Stimulated activated CD8-positive, alpha-beta memory T cell treated with anti-CD3 and anti-CD28 coated beads, Interleukin-7, amount 100 ng/mL, for 1 hour (primary cell): ENCODE results near the gene PHLDB1.
"Not testable (repeated sequence)": the region's sequence is repeated elsewhere in the genome, so short reads cannot be mapped to it uniquely, and the experiment has no call there.

ENCODE experiments used
- DNase-seq, 2 donors: peaks; one replicate each; pipeline ENCODE4 v3.0.0-alpha.2; 2020; ENCODE audit warnings: low read depth in 2 of 2

PHLDB1 gene

DNA sequence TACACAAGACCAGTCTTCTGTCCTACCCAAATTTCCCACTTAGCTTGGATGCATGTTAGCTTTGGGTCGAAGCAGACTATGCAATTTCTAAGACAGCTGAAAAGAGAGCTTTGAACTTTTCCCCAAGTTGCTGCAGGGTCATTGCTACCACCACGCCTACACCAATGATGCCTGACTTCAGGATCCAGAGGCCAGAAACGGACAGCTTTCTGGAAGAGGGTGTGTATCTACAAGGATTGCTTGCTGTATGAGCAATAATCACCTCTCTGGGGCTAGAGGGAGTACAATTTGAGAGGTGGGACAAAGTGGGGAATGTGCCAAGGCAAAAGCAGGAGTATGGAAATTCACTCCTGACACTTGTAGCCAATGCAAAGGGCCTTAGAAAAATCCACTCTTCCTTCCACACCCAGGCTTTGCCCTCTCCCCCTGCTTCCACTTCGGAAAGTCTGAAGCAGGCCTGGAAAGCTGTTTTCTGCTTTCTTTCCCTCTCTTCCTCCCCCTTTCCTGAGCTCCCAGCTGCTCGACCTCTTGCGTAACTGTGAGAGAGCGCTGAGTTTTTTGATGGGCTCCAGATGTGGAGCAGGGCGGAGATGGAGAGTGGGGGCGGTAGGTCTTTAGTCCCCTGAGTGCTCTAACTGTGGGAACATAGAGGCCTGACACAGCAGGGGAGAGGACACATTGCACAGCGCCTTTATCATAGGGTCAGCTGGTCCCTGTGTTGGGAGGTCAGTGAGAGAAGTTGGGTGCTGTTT, 2.1 kb upstream of the PHLDB1 start:
- no peak for DNase-seq

DNA sequence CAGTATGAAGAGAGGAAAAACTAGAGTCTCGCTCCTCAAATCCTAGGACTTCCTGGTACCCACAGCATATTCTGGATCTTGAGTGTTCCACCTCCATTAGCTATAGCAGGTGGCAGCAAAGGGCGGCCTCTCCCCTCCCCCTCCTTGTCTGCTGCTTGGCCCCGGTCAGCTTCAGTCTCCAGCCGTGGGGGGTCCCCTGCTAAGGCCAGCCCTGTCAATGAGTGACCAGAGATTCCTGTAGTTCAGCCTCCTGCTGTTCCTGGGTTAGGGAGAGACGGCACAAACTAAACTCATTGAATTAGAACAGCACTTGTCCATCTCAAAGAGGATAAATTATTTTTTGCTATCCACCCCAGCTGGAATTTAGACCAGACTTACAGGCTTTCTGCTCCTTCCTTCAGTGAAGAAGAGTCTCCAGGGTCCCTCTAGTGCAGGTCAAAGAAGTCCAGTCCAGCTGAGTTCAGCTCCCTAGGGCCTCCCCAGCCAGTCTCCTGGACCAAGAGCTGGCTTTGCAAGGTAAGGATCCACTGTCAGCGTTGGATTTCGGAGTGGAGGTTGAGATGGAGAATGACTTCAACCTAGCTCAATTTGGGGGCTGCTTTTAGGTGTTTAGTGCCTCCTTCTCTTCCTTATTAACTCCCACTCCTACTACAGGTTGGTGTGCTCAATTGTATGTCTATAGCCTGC, 1.1 kb upstream of the PHLDB1 start:
- DNase-seq, result no peak

DNA sequence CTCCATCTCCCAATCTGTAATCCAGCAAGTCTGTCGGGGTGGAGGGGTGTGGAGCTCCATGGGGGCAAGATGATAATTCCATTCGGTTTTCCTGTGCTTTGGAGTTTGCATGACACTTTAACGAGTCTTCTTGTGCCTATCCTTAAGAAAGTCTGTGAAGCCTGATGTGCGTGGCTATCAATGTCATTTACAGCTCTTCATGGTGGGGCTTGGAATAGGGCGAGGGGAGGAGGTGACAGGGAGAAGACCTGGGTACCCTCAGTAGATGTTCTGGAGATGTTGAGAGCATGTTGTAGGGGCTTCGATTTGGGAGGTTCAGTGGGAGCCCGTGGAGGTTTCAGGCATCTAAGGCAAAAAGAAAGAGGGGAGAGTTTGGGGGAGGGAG, 579 bp upstream of the PHLDB1 start:
- no peak for DNase-seq

DNA sequence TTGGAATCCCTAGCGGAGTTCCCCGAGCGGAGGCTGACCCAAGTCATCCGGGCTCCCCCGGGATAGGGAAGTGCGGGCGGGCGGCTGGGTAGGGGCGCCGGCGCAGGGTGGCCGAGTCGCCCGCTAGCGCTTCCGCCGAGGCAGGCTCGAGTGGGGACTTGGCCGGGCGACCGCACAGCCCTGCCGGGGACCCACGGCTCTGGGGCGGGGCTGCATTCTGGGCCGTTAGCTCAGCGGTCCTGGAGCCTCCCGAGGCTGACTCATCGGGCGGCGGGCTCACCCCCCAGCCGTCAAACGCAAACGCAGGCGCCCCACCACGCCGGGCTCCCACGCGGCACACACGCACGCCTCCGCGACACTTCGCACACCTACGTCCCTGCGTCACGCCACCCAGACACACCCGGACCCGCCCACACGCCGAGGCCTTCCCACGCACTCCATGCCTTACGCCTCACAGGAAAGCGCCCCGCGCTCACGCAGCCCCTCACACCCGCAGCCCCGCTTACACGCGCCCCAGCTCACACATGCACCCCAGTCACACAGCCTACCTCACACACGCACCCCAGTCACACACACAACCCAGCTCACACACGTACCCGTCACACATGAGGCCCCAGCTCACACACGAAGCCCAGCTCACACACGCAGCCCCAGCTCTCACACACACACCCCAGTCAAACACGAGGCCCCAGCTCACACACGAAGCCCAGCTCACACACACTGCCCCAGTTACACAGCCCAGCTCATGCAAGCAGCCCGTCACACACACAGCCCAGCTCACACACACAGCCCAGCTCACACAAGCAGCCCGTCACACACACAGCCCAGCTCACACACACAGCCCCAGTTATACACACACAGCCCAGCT, 1.2 kb downstream of the PHLDB1 start:
- DNase-seq, result peak; percentile 66 to 74

DNA sequence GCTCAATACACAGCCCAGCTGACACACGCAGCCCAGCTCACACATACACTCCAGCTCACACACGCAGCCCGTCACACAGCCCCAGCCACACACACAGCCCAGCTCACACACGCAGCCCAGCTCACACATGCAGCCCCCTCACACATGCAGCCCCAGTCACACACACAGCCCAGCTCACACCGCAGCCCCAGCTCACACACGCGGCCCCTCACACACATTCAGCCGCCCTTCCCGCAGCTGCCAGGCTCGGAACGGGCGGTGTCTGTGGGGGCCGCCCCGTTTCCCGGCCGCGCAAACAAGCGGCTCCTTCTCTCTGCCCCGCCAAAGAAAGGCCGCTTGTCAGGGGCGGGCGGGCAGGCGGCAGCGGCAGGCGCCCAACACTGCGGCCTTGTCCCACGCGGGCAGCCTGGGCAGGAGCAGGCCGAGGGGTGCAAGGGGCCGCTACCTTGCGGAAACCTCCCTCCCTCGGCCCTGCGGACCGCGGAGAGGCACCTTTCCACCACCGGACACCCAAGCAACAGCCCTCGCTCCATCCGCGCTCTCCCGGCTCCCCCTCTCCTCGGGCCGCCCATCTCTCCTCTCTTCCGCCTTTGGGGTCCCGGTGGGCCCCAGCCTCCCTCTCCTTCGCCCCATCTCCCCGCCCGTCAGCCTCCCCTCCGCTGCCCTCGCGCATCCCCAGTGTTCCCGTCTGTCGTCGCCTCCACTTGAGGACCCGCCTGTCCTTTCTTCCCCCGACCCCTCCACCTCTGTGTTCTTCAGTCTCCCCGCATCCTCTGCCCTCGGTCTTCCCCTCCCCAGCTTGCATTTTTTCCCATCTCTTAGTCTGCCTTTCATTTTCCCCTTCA, 2.2 kb downstream of the PHLDB1 start:
- no peak for DNase-seq

DNA sequence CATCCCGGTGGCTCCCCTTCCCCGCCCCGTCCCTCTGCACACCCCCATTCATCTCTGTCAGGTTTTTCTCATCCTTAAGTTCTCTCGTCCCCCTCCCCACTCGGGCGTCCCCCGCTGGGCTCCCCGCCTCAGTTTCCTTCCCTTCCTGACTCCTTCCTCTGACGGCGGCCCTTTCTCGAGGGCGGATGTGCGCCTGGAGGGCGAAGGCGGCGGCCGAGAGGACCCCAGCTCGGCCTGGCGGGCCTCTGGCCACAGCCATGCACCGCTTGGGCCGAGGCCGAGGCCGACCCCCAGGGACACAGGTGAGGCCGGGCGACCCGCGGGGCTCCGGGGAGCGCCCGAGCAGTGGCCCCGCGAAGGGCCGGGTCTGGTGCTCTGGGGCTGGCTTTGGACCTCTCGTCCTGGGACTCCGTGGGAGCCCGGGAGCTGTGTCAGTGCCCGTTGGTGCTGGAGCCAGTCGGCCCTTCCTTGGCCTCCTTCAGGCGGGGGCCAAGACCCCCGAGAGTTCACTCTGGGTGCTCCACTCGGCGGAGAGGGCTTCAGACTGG, 2.9 kb downstream of the PHLDB1 start:
- DNase-seq, result no peak

DNA sequence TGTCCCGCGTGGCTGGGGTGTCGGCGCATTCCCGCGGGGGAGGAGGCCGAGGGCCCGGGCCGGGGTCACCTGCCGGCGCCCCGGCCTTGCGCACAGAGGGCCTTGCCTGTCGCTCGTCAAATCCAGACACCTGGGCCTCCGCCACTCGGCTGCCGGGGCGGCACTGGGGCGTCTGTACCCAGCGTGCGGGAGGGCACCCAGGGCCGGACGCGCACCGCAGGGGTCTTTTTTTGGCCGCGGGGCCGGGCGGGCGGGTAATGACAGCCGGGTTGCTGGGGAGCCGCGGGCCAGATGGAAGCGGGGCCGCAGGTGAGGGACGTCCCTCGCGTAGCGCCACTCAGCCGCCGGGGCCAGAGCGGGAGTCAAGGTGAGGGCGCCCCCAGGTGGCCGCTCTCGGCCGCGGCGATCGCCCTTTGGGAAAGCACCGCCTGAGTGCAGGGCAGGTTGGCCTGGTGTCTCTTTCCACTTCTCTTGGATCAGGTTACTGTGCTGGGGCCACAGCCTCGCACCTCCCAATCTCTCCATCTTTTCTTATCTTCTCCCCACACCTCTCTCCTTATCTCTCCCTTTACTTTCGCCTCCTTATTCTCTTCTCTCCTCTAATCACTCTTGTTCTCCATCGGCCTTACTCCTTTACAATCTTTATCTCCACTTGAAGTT, 3.5 kb downstream of the PHLDB1 start:
- DNase-seq, result peak; percentile 64 to 75

DNA sequence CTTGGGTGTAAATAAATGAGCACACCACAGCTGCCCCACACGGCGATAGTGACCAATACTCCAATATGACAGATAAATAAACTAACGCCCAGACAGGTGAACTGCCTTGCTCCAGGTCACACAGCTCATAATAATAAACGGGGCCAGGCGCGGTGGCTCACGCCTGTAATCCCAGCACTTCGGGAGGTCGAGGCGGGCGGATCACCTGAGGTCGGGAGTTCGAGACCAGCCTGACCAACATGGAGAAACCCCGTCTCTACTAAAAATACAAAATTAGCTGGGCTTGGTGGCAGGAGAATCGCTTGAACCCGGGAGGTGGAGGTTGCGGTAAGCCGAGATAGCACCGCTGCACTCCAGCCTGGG, 4.0 kb downstream of the PHLDB1 start:
- not testable (repeated sequence) for DNase-seq

DNA sequence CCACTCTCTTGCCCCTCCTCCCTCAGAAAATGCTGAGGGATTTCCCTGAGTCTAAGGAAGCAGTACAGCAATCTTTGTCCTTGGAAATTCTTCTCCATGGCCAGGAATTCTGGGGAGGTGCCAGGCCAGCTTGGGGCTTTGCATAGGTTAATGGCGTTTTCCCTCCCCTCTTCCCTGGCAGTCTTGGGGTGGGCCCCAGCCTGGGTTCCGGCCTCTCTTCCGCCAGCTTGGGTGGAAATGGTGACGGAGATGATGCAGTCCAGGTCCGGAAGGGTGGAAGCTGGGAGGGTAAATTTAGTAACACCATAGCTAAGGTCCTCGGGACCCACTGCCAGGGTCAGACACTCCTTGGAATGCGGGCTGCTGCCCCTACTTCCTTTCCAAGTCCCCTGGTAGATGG, 5.0 kb downstream of the PHLDB1 start:
- DNase-seq, result no peak

DNA sequence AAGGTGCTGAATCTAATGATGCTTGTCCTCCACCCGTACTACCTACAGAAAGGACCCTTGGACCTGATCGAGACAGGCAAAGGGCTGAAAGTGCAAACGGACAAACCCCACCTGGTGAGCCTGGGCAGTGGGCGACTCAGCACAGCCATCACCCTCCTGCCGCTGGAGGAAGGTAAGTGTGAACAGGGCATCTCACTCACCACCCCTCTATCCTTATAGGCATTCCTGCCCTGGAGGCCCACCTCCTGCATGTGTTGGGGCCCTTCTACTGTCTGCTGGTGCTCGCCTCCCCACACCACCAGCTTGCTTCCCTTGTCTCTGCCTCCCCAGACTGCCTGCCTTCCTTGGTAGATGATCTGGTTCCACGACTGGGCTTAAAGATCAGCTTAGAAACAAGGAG, 7.1 kb downstream of the PHLDB1 start:
- no peak for DNase-seq

DNA sequence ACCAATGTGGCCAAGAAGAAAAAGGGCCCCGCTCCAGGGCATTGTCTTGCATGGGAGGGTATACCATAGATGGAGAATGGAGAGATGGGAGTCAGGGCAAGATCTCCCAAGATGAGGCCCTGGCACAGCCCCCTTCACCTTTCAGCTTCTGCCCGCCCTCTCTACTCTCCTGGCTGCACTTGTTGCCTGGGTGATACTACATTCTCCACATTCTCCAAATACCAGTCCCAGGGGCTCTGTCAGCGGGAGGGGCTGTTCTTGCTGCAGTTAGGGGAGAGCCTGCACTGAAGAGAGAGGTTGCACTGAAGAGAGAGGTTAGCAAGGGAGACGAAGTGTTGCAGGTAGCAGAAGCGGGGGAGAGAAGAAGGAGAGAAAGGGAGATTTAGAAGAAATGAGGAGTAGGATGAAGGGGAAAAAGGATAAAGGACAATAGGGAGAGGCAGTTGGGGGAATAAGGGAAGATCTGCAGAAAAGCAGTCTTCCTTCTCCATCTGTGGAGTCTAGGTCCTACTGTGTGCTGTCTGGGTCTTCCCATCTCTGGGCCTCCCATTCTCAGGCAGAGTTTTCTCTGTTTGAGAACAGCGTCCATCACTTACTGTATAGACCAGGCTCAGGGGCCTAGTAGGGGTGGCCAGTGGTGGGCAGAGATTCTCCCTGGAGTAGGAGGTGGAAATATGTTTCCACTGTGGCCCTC, 8.0 kb downstream of the PHLDB1 start:
- DNase-seq, result no peak

DNA sequence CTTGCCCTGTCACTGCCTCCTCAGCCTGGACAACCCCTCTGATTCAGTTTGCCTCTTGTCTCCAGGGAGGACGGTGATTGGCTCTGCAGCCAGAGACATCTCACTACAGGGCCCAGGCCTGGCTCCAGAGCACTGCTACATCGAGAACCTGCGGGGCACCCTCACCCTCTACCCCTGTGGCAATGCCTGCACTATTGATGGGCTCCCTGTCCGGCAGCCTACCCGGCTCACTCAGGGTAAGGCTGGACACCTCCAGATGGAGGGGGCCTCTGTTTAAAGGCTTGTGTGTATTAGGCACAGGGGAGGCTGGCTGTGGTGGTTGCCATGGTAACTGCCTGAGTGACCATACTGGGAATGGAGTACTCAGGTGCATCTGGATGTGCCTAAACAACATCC, 8.6 kb downstream of the PHLDB1 start:
- DNase-seq, result no peak

DNA sequence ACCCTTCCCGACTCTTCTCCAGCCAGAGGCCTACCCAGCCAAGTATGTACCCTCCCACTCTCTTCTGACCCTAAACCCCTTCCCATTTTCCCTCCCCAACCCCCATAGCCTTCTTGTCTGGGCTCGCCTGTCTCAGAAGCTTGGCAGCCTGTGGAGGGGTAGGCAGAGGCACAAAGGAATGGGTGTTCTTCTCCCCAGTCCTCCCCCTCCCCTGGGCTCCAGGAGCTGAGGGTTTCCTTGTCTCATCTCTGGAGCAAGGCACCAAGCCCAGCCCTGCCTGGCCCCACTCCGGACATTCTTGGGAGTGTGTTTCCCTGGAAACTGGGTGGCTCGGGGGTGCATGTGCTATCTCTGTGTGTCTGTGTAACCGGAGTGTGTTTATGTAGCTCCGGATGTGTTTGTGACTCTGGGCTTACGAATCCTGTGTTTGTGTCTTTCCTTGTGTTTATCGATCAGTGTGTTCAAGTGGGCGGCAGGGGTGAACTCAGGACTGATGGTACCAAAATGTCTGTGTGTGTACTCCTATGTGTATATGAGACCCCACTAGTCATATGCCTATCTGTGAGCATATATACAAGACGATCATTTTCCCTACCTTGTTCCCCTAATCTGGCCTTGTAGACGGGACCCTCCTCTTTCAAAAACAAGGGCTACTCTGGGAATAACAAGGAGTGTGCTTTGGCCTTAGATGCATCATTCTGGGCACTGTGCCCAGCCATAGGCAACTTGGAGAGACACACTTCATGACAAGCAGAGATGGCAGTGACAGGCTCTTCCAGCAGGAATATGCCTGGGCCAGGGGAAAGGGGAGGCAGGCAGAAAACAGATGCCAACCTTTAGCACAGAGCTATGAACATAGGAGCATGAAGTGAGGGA, 10.9 kb downstream of the PHLDB1 start:
- DNase-seq, result no peak

DNA sequence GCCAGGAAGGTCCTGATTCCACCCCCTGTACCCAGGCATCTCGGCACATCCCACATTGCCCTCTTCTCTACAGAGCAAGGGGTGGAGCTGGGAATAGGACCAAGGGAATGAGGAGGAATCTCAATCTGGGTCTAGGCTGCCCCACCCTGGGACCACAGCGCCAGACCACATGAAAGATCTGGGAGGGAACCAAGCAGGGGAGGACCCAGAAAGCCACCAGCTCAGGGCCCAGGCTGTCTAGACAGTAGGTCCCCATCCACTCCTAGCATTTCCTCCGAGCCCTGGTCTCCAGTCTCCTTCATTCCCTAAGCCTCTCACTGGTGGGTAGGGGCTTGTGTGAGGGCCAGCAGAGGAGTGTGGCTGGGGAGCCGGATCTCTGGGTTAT, 11.6 kb downstream of the PHLDB1 start:
- DNase-seq, result no peak

DNA sequence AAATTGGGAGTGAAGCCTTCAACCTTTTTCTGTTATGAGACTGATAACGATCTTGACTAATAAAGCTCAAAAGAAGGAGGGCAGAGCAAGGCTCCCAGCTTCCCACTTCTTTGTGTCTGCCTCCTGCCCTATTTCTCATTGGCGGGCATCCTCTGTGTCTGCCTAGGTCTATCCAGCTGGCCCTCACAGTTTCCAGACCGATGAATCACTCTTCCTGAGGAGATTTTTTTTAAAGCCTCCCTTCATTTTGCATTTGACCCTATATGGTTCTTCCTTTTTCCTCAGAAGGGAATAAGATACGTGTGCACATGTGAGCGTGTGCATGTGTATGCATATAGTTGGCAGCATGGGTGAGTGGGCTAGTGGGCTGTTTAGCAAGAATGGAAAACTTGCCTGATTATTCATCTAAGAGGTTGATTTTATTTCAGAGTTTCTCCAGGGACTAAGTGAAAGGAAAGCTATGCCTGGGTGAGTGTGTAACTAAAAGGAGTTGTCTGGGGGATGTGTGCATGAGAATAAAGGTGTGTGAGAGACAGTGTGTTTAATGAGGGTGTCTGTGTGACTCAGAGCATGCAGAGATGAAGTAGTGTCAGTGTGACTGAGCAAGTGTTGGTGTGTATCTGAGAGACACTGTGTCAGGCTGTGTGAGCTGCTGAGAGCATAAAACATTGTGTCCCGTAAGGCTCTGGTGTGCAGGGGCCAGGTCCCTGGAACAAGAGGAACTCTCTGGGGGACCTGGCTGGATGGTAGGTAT, 12.2 kb downstream of the PHLDB1 start:
- DNase-seq, result no peak

DNA sequence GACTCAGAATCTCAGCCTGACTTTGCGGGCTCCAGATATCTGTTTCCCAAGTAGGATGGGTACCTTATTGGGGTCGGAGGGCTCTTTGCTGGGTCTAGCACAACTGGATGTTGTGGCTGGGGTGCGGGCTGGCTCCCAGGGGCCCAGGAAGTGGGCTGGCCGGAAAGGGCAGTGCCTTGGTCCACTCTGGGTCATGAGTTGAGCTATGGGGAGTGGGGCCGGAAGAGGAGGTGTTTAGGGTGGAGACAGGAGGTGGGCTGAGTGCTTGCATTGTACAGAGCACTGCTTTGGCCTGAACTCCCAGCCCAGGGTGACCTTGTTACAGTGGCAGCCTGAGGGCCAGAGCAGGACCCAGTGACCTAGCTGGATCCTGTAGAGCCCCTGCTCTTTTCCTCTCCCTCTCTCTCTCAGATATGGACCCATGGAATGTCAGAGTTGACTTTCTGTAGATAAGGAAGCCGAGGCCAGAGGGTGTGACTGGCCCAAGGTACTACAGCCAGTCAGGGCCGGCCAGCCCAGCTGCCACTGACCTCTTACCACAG, 13.2 kb downstream of the PHLDB1 start:
- DNase-seq, result no peak

DNA sequence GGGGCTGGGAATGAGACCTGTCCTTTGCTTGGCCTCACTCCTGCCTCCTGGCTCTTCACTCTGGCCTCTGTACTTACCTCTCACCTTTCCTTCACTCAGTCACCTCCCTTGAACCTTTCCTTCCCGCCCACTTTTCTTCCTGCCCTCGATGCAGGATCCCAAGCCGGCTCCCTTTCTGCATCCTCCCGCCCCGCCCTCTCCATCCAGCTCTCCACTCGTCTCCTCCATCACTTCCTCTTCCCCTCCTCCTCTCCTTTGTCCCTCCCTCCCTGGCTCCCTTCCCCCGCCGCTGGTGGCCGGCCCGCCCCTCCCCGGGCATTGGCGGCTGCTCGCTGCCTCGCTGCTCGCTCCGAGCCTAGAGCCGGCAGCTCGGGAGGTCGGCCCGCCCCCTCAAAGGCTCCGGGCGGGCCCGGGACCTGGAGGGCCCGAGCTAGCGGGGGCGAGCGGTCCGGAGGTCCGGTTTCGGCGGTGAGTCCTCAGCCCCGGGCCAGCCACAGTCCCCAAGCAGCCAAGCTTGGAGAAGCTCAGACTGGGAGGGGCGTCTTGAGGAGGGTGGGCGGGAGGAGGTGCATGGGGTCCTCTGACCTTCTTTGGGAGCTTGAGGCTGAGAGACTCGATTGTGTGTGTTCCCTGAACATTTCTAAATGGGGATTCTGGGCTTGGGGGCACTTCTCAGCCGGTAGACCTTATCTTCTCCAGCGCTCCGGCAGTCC, 13.8 kb downstream of the PHLDB1 start:
- no peak for DNase-seq
